Measurements from ENCODE around the gene APELA.

GRCh38 chr4:164856396-164856795, 20.6 kb upstream of the APELA start:
- TF ChIP-seq CTCF (IDR thresholded peaks at IDR 0.05) (no peak), ZFX (IDR thresholded peaks at IDR 0.05; ENCODE audit: borderline replicate concordance) (no peak)

Data from 22Rv1 (cell line).